Common myeloid progenitor, CD34-positive (primary cell): ENCODE measurements around the gene SEC24C.

ENCODE experiments used
- CTCF ChIA-PET: fragments of 350-600 bp; sonication (Branson Sonifier 250); formaldehyde crosslinking; loops from one replicate; lab custom pipeline; 2021; ENCODE audit warnings: antibody characterized with exemption; lab: Charles Lee
- POLR2A ChIA-PET: fragments of 350-600 bp; sonication (Branson Sonifier 250); formaldehyde crosslinking; loops from one replicate; lab custom pipeline; 2021; ENCODE audit warnings: antibody characterized with exemption; lab: Charles Lee
- DNase-seq, 3 donors: peaks; one replicate each; pipeline versions ENCODE4 v3.0.0 to v3.0.0-alpha.2; 2013
- H3K27ac ChIP-seq, 2 experiments: 1 replicate in 1 of 2; 2 replicates in 1 of 2; pipeline ENCODE4 v1.7.0; 2013; ENCODE audit warnings: inconsistent platforms in 2 of 2, low read length in 2 of 2, mild to moderate bottlenecking in 2 of 2, low read depth in 1 of 2, moderate library complexity in 1 of 2; ENCODE audit not compliant: severe bottlenecking in 2 of 2, insufficient read depth in 1 of 2, poor library complexity in 1 of 2
- H3K27me3 ChIP-seq, 5 experiments: replicated peaks in 2 of 5; 1 replicate in 3 of 5; 2 replicates in 2 of 5; pipeline versions ENCODE4 v1.6.1 to v1.7.0; 2013; ENCODE audit warnings: low read length in 4 of 5, mild to moderate bottlenecking in 2 of 5, moderate library complexity in 2 of 5, inconsistent platforms in 1 of 5; ENCODE audit not compliant: insufficient read depth in 5 of 5, control insufficient read depth in 4 of 5
- H3K36me3 ChIP-seq, 4 experiments: 1 replicate in 2 of 4; 2 replicates in 2 of 4; pipeline versions ENCODE4 v1.6.1 to v1.7.0; 2013; ENCODE audit warnings: low read length in 3 of 4, control low read depth in 1 of 4, mild to moderate bottlenecking in 1 of 4; ENCODE audit not compliant: control insufficient read depth in 4 of 4, insufficient read depth in 4 of 4
- H3K4me1 ChIP-seq, 4 experiments: 1 replicate in 3 of 4; 2 replicates in 1 of 4; pipeline versions ENCODE4 v1.6.1 to v1.7.1; 2013; ENCODE audit warnings: low read length in 3 of 4, mild to moderate bottlenecking in 3 of 4, control low read depth in 1 of 4, inconsistent platforms in 1 of 4, moderate library complexity in 1 of 4; ENCODE audit not compliant: control insufficient read depth in 4 of 4, insufficient read depth in 4 of 4; ENCODE audit errors: control extremely low read depth in 1 of 4
- H3K4me3 ChIP-seq, 7 experiments: 1 replicate in 4 of 7; 2 replicates in 3 of 7; pipeline versions ENCODE4 v1.5.1 to v1.7.0; 2013; ENCODE audit warnings: mild to moderate bottlenecking in 7 of 7, low read length in 6 of 7, moderate library complexity in 6 of 7, inconsistent platforms in 2 of 7, low read depth in 2 of 7, control low read depth in 1 of 7; ENCODE audit not compliant: insufficient read depth in 4 of 7, control insufficient read depth in 1 of 7; ENCODE audit errors: extremely low read depth in 1 of 7
- H3K9me3 ChIP-seq, 5 experiments: 1 replicate in 4 of 5; 2 replicates in 1 of 5; pipeline versions ENCODE4 v1.6.1 to v1.7.1; 2013; ENCODE audit warnings: low read length in 4 of 5, mild to moderate bottlenecking in 2 of 5, inconsistent platforms in 1 of 5, low read depth in 1 of 5, moderate library complexity in 1 of 5; ENCODE audit not compliant: control insufficient read depth in 4 of 5, insufficient read depth in 2 of 5; ENCODE audit errors: control extremely low read depth in 1 of 5
- WGBS: methylation state at CpG from one replicate; pipeline ENCODE4 v1.1.5; 2013; ENCODE audit not compliant: insufficient coverage; 5-methylcytosine and 5-hydroxymethylcytosine counted together

The SEC24C gene

DNA sequence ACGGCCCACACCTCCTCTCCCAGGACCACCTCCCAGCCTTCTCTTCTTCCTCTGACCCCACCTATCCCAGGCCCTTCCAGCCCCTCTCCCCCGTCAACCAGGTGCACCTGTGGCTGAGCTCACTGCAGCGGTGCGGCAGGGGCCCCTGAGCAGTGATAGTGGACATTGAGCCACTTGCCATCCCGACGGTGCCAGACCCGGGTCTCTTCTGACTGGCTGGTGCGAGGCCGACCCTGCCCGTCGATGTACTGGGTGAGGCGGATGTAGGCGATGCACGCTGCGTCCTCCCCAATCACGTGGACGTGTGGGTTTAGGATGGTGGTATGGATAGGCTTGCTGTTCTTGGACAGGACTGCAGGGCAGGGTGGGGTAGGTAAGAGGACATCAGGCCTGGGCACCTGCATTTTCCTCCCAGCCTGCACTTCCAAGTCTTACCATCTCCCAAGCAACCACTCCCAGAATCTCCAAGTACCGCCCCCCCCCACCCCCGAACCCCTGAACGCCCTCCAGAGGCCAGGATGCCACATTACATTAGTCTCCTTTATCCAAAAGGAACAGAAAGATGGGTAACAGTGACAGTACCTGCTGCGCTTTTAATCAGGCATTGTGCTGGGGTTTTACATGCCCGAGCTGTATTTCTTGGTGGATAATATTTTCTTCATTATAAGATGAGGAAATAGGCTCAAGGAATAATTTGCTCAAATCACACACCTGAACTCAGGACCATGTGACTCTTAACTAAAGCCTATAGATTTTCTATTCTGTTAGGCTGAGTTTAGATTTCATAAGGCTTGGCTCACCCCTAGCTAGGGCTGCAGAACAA lies 70.9 kb downstream of the SEC24C start:
- CTCF ChIA-PET: interaction anchor here (0.9 to 1.7 kb wide), 7 partner anchors 8 to 43 kb away, joined by 3 to 6 read pairs (median 3); a partner anchor contains a TSS
- Histone ChIP-seq H3K9me3 (no peaks in the 10 kb centered on the region), H3K27me3 (no peaks in the 10 kb centered on the region), H3K36me3 (peaks cover 6 to 70% (median 50%) of the 10 kb centered on the region in 4 experiments), H3K4me3 (no peak overlapping the region), H3K4me1 (peaks cover 0 to 11% (median 8%) of the 10 kb centered on the region in 4 experiments), H3K27ac (no peak overlapping the region)
- 87% methylated on average over 18 of the region's 22 CpGs for WGBS
- DNase-seq: peak in 2 of 3 donors; percentile 34 to 43
- POLR2A ChIA-PET: interaction anchor here (0.5 to 1.2 kb wide), 2 partner anchors 14 to 1058 kb away, joined by 4 read pairs; no protein-coding TSS in a partner anchor

DNA sequence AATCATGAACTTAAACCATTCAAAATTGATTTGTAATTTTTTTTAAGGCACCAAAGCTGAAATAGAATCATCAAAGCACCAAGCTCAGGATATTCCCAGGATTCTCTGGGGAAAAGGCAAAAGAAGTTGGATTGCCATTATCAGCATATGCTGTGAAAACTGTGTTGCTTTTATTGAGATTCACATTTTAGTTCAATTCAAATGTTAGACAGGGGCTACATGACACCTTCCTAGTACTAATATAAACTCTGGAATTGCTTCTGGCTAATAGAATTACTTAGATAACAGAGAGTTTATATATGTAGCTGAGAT lies 71.5 kb downstream of the SEC24C start:
- Histone ChIP-seq H3K4me1 (peaks cover 0 to 7% (median 5%) of the 10 kb centered on the region in 4 experiments), H3K27ac (no peak overlapping the region), H3K4me3 (no peak overlapping the region), H3K9me3 (no peaks in the 10 kb centered on the region), H3K36me3 (peaks cover 6 to 70% (median 50%) of the 10 kb centered on the region in 4 experiments), H3K27me3 (no peaks in the 10 kb centered on the region)
- no peak for DNase-seq
- POLR2A ChIA-PET: interaction anchor here (0.5 to 1.2 kb wide), 4 partner anchors 14 to 1059 kb away, joined by 4 read pairs; no protein-coding TSS in a partner anchor
- CTCF ChIA-PET: interaction anchor here (1.0 to 1.6 kb wide), 4 partner anchors 15 to 39 kb away, joined by 3 to 4 read pairs (median 3); no protein-coding TSS in a partner anchor

DNA sequence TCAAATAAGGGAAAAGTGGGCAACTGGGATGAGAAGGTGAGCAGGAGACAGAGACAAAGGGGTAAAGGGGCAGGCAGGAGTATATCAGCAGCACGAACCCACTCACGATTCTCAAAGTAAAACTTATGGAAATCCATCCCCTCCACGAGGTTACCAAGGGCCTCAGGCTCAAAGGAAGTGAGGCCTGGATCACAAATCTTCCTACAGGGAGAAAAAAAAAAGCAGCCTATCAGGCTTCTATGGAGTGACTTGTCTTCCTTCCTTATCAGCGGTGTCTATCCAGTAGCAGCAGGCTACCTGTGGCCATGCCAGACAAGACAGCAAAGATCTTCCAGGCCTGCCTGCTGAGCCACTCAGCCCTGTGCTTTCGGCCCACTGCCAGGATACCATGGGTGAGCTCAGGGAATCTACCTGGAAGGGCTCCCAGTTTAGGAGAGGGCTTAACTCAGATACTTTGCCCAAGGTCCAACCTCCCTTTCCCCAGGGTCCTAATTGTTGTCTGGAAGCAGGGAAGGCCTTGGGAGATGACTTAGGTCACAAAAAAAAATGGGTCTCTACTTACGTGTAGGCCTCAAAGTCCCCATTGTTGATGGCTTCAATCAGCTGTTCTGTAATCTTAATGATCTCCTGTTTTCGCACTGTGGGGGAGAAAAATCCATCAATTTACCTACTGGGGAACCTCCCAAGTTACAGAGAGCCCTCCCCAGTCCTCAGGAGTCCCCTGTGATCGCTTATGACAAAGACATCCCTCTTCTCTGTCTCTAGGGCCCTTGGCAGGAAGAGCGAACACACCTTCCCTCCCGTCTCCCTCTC lies 73.0 kb downstream of the SEC24C start:
- ChIA-PET POLR2A (interaction anchor here (0.6 kb wide), 1 partner anchor 226 kb away, joined by 5 read pairs; no protein-coding TSS in a partner anchor), CTCF (interaction anchor here (0.8 to 1.6 kb wide), 5 partner anchors 11 to 63 kb away, joined by 3 to 4 read pairs (median 3); partner anchors contain the start of gene ZSWIM8)
- no peak for DNase-seq
- H3K4me1 ChIP-seq: peaks cover 0 to 6% (median 3%) of the 10 kb centered on the region in 4 experiments
- no peaks in the 10 kb centered on the region for H3K9me3 ChIP-seq
- no peak overlapping the region for H3K4me3 ChIP-seq
- no peak overlapping the region for H3K27ac ChIP-seq
- no peaks in the 10 kb centered on the region for H3K27me3 ChIP-seq
- H3K36me3 ChIP-seq: peaks cover 6 to 81% (median 62%) of the 10 kb centered on the region in 4 experiments
- 95% methylated on average over 9 of the region's 10 CpGs for WGBS

DNA sequence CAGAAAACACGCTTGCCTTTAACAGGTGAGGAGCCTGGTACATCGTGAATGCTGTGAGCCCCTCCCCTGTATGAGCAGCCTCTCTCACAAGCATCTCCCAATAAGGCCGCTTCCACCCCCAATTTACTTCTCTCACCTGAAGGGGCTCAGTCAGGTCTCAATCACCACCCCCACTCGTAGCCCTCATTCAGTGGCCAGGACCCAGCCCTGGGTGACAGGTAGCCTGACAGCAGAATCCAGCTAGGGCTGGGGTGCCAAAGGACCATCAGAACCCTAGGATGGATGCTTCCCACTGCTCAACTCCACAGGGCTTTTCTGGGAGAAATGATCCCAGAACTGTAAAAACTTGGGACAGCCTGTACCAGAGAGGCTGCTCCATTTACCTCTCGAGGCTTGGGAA lies 73.7 kb downstream of the SEC24C start:
- WGBS: 91% methylated on average over 5 of the region's 5 CpGs
- H3K27ac ChIP-seq: no peak overlapping the region
- CTCF ChIA-PET: interaction anchor here (0.8 to 1.2 kb wide), 3 partner anchors 9 to 62 kb away, joined by 3 to 6 read pairs (median 3); no protein-coding TSS in a partner anchor

GRCh38 chr10:73818402-73818801 lies 74.2 kb downstream of the SEC24C start:
- Histone ChIP-seq H3K36me3 (peaks cover 6 to 81% (median 62%) of the 10 kb centered on the region in 4 experiments), H3K9me3 (no peaks in the 10 kb centered on the region), H3K27me3 (no peaks in the 10 kb centered on the region), H3K27ac (no peak overlapping the region), H3K4me3 (no peak overlapping the region), H3K4me1 (peaks cover 0 to 4% (median 1%) of the 10 kb centered on the region in 4 experiments)
- POLR2A ChIA-PET: no interaction called here
- no peak for DNase-seq
- 93% methylated on average over 7 of the region's 10 CpGs for WGBS
- CTCF ChIA-PET: interaction anchor here (0.6 to 1.6 kb wide), 7 partner anchors 8 to 413 kb away, joined by 3 to 6 read pairs (median 3); no protein-coding TSS in a partner anchor

More for the DNA sequence above, 73.7 kb downstream of the SEC24C start:
- DNase-seq: no peak
- peaks cover 6 to 84% (median 63%) of the 10 kb centered on the region in 4 experiments for H3K36me3 ChIP-seq
- POLR2A ChIA-PET: no interaction called here
- peaks cover 0 to 4% (median 1%) of the 10 kb centered on the region in 4 experiments for H3K4me1 ChIP-seq
- H3K9me3 ChIP-seq: no peaks in the 10 kb centered on the region
- H3K27me3 ChIP-seq: no peaks in the 10 kb centered on the region
- H3K4me3 ChIP-seq: no peak overlapping the region

GRCh38 chr10:73819081-73819480 lies 74.9 kb downstream of the SEC24C start:
- H3K4me3 ChIP-seq: no peak overlapping the region
- 96% methylated on average over 5 of the region's 5 CpGs for WGBS

More at GRCh38 chr10:73819081-73819480, 74.9 kb downstream of the SEC24C start:
- ChIA-PET POLR2A (no interaction called here), CTCF (interaction anchor here (0.6 to 1.6 kb wide), 6 partner anchors 15 to 412 kb away, joined by 3 to 6 read pairs (median 3); no protein-coding TSS in a partner anchor)
- Histone ChIP-seq H3K36me3 (peaks cover 9 to 81% (median 63%) of the 10 kb centered on the region in 4 experiments), H3K27me3 (no peaks in the 10 kb centered on the region), H3K4me1 (peaks cover 0 to 4% (median 1%) of the 10 kb centered on the region in 4 experiments), H3K27ac (no peak overlapping the region), H3K9me3 (no peaks in the 10 kb centered on the region)
- DNase-seq: no peak
